HFF-Myc (cell line): ENCODE results near the gene CEP295NL.
"Not testable (repeated sequence)": the region's sequence is repeated elsewhere in the genome, so short reads cannot be mapped to it uniquely, and the experiment has no call there.

Source experiments
- DNase-seq: peaks from one replicate; pipeline ENCODE4 v3.0.0-alpha.2; 2011; ENCODE audit warnings: low read depth; ENCODE audit errors: extremely low read depth
- H3K4me3 ChIP-seq: replicated peaks from 2 replicates; pipeline ENCODE4 v1.5.1; 2011; ENCODE audit warnings: low read depth, mild to moderate bottlenecking, control low read depth, low read length
- TF ChIP-seq, protein P1 (sequence below): IDR thresholded peaks from 2 replicates; pipeline ENCODE4 v1.5.1; 2012; ENCODE audit warnings: mild to moderate bottlenecking, low read depth, low read length, control low read depth; ENCODE audit errors: missing control alignments

The CEP295NL gene

DNA sequence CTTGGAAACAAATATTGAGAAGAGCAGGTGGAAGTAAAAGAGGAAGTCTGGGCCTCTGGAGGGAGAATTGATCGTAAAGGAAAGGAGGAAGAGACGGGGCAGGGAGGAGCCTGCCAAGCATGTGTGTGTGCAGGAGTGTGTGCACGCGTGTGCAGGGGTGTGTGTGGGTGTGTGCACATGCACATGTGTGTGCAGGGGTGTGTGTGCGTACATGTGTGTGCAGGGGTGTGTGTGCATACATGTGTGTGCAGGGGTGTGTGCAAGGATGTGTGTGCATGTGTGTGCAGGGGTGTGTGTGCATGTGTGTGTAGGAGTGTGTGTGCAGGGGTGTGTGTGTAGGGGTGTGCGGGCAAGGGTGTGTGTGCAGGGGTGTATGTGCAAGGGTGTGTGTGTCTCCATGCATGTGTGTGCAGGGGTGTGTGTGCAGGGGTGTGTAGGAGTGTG, 10.0 kb downstream of the CEP295NL start:
- TF ChIP-seq, protein P1, sequence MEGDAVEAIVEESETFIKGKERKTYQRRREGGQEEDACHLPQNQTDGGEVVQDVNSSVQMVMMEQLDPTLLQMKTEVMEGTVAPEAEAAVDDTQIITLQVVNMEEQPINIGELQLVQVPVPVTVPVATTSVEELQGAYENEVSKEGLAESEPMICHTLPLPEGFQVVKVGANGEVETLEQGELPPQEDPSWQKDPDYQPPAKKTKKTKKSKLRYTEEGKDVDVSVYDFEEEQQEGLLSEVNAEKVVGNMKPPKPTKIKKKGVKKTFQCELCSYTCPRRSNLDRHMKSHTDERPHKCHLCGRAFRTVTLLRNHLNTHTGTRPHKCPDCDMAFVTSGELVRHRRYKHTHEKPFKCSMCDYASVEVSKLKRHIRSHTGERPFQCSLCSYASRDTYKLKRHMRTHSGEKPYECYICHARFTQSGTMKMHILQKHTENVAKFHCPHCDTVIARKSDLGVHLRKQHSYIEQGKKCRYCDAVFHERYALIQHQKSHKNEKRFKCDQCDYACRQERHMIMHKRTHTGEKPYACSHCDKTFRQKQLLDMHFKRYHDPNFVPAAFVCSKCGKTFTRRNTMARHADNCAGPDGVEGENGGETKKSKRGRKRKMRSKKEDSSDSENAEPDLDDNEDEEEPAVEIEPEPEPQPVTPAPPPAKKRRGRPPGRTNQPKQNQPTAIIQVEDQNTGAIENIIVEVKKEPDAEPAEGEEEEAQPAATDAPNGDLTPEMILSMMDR = no peak
- DNase-seq = no peak
- no peak overlapping the region for H3K4me3 ChIP-seq

DNA sequence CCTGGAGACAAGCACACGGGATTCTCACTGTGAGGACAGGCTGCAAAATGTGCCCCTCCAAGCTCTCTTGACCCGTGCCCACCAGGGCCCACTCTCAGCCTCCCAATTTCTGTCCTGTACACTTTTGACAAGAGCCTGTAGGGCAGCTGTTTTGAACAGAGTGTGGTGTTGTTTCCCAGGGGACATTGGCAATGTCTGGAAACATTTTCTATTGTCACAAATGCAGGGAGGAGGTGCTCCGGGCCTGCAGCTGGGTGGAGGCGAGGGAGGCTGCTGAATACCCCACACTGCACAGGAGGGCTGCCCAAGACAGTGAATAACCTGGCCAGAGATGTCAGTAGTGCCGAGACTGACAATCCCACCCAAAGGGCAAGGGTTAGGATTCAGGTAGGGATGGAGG, 10.5 kb downstream of the CEP295NL start:
- TF ChIP-seq, protein P1 = no peak
- DNase-seq = no peak
- no peak overlapping the region for H3K4me3 ChIP-seq

DNA sequence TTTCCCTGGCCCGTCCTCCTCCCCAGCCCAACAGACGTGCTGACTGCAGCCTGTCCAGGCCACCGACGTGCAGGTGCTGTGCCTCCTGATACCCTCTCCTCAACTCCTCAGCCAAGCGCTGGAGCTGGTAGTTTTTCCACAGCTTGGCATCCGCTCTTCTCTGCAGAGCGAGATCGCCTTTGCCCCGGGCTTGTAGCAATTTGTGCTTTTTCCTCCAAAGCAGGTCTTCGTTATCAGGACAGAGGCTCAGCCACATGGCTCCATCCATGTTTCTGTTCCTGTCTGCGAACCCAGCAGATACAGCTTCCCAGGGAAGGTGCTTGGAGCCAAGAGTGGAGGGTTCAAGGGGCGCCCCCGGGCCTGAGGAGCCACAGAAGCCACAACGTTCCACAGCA, 10.9 kb downstream of the CEP295NL start:
- no peak overlapping the region for H3K4me3 ChIP-seq
- TF ChIP-seq, protein P1 = no peak
- DNase-seq = no peak

DNA sequence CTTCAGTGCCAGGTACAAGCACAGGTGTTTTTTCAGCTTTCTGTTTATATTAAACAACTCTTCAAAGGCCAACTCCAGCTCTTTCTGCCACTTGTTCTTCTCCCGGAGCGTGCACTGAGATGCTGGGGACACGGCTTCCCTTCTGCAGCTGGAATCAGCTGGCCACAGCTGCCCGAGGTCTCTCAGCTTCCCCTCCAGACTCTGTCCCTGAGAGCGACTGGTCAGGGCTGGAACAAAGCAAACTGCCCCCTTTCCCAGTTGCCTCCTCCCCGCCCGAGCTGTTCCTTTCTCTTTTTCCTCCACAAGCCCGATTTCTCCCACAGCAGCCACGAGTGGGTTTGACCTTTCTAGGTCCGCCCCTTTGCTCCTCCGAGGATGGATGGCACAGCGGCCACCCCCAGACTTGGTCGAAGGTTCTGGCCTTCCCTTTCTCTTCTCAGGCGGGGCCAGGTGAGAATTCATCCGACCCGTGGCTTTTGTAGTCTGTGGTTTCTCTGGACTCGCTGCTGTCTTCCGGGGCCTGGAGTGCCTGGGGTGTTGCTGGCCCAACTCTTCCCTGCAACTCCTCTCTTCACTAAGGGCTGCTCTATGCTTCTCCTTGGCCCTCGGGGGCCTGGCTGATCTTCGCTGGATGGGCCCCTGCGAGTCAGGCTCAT, 11.5 kb downstream of the CEP295NL start:
- TF ChIP-seq, protein P1 = no peak
- H3K4me3 ChIP-seq = no peak overlapping the region
- DNase-seq = no peak

DNA sequence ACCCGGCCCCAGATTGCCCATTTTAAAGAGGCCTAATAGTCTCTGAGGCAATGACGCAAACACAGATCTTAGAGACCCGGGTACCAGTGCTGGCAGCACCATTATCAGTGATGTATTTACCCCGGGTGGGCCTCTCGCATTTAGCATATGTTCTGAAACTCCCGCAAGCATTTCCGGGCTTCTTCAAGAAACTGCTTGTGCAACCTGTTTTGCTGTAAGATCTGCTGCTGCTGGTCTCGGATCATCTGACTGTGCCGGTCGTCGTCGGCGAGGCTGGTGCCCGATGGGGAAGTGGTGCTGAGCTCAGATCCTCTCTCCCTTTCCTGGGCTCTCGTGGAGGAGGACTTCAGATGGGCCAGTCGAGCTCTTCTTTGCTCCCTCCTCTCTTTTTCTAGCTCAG, 12.5 kb downstream of the CEP295NL start:
- H3K4me3 ChIP-seq = no peak overlapping the region
- DNase-seq = no peak
- TF ChIP-seq, protein P1 = no peak

DNA sequence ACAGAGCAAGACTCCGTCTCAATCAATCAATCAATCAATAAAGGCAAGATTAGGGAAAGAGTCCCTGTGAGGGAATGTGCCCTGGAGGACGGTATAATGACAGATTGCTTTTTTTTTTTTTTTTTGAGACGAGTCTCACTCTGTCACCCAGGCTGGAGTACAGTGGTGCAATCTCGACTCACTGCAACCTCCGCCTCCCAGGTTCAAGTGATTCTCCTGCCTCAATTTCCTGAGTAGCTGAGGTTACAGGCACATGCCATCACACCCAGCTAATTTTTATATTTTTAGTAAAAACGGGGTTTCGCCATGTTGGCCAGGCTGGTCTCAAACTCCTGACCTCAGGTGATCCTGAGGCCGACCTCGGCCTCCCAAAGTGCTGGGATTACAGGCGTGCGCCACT, 12.9 kb downstream of the CEP295NL start:
- not testable (repeated sequence) for H3K4me3 ChIP-seq, DNase-seq

DNA sequence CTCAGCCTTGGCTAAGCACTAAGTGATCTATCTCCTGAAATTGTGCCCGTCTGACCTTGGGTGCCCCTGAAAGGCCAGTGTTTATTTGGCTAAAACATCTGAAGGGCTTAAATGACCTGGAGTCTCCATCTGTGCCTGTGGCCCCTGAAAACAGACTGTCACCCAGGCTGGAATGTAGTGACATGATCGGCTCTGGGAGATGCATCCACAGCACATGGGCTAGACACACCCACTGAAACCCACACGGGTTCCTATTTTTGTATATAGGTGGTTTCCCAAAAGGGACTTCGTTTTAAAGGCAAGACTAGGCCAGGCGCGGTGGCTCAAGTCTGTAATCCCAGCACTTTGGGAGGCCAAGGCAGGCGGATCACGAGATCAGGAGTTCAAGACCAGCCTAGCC, 13.5 kb downstream of the CEP295NL start:
- H3K4me3 ChIP-seq = no peak overlapping the region
- DNase-seq = no peak
- TF ChIP-seq, protein P1 = no peak
